HepG2 (cell line): ENCODE data around the gene CDC20. TPM values are rescaled to one million over a fixed set of nuclear protein-coding genes. Genes with fewer than 3 reads are reported as not detected.
A peak's percentile ranks its signal among the peaks of the same experiment; 100 is the strongest.

Source experiments
- GABPB1 ChIP-seq: IDR thresholded peaks from 2 replicates; pipeline ENCODE4 v1.6.1; 2016; ENCODE audit warnings: mild to moderate bottlenecking, missing genetic modification reagents, moderate library complexity, missing compliant biosample characterization
- HOXA7 ChIP-seq: sonication (generic); formaldehyde crosslinking; IDR thresholded peaks from 2 replicates; pipeline ENCODE4 v1.8.1; 2022; ENCODE audit warnings: mild to moderate bottlenecking, missing genetic modification reagents, moderate library complexity
- NFYB ChIP-seq: sonication (generic); formaldehyde crosslinking; IDR thresholded peaks from 2 replicates; pipeline ENCODE4 v1.4.0; 2020; ENCODE audit warnings: missing genetic modification reagents
- PAX8 ChIP-seq: sonication (generic); formaldehyde crosslinking; IDR thresholded peaks from 2 replicates; pipeline ENCODE4 v1.8.0; 2022; ENCODE audit warnings: mild to moderate bottlenecking, missing genetic modification reagents, borderline replicate concordance
- SIX1 ChIP-seq: sonication (generic); formaldehyde crosslinking; IDR thresholded peaks from 2 replicates; pipeline ENCODE4 v1.4.0; 2020; ENCODE audit warnings: missing genetic modification reagents, borderline replicate concordance
- TRIM24 ChIP-seq: sonication (generic); formaldehyde crosslinking; IDR thresholded peaks from 2 replicates; pipeline ENCODE4 v1.8.0; 2022; ENCODE audit warnings: mild to moderate bottlenecking, missing genetic modification reagents
- ZBTB42 ChIP-seq: sonication (generic); formaldehyde crosslinking; IDR thresholded peaks from 2 replicates; pipeline ENCODE4 v1.5.0; 2020; ENCODE audit warnings: mild to moderate bottlenecking, missing genetic modification reagents
- ZBTB7B ChIP-seq: sonication (generic); formaldehyde crosslinking; IDR thresholded peaks from 2 replicates; pipeline ENCODE4 v1.4.0; 2020; ENCODE audit warnings: missing genetic modification reagents
- ZNF235 ChIP-seq: sonication (generic); formaldehyde crosslinking; IDR thresholded peaks from 2 replicates; pipeline ENCODE4 v1.8.1; 2023; ENCODE audit warnings: mild to moderate bottlenecking, missing genetic modification reagents, borderline replicate concordance
- ZSCAN25 ChIP-seq: sonication (generic); formaldehyde crosslinking; IDR thresholded peaks from 2 replicates; pipeline ENCODE4 v1.8.0; 2022; ENCODE audit warnings: mild to moderate bottlenecking, missing genetic modification reagents
- ZZZ3 ChIP-seq: sonication (generic); formaldehyde crosslinking; IDR thresholded peaks from 2 replicates; pipeline ENCODE4 v1.4.0; 2020; ENCODE audit warnings: missing genetic modification reagents, mild to moderate bottlenecking, borderline replicate concordance
- polyA plus RNA-seq, 8 experiments: library from polyadenylated mRNA; depleted of rRNA in 3 of 8; stranded (reverse) in 7 of 8; unstranded in 1 of 8; fragments of >200 nt; fragmentation: Illumina TruSeq in 4 of 8; extraction: Trizol in 4 of 8; gene quantifications; 2 replicates each; pipeline versions ENCODE4 v1.2.1 to v1.2.3, GENCODE V29; 2011 to 2016; ENCODE audit warnings: low read depth in 4 of 8, missing spikeins in 1 of 8, mixed read lengths in 1 of 8; ENCODE audit not compliant: insufficient read depth in 1 of 8
- total RNA-seq, 5 experiments: library from RNA; depleted of rRNA; stranded (reverse); fragments of >200 nt; fragmentation: Illumina TruSeq; extraction: Trizol; gene quantifications; 2 replicates each; pipeline ENCODE4 v1.2.3, GENCODE V29; 2016; ENCODE audit warnings: low read depth in 1 of 5
- TF ChIP-seq, protein P1 (sequence below): sonication (generic); formaldehyde crosslinking; IDR thresholded peaks from 2 replicates; pipeline ENCODE4 v1.4.0; 2020; ENCODE audit warnings: missing genetic modification reagents
- TF ChIP-seq, protein P2 (sequence below): sonication (generic); formaldehyde crosslinking; conservative IDR thresholded peaks from 2 replicates; pipeline ENCODE4 v1.4.0; 2020; ENCODE audit warnings: missing genetic modification reagents
- TF ChIP-seq, protein P3 (sequence below): sonication (generic); formaldehyde crosslinking; IDR thresholded peaks from 2 replicates; pipeline ENCODE4 v1.4.0; 2020; ENCODE audit warnings: mild to moderate bottlenecking, missing genetic modification reagents
- TF ChIP-seq, protein P4 (sequence below): sonication (generic); formaldehyde crosslinking; IDR thresholded peaks from 2 replicates; pipeline ENCODE4 v1.4.0; 2020; ENCODE audit warnings: missing genetic modification reagents, borderline replicate concordance
- TF ChIP-seq, protein P5 (sequence below): sonication (generic); formaldehyde crosslinking; IDR thresholded peaks from 2 replicates; pipeline ENCODE4 v1.5.1; 2020; ENCODE audit warnings: missing genetic modification reagents, mild to moderate bottlenecking, borderline replicate concordance

Gene CDC20
- total and polyA plus RNA-seq, 2 of the 13 experiments (the other 11 are each of a cell fraction or from before 2014, with no cell fraction given): 57.9 to 90.0 TPM

DNA sequence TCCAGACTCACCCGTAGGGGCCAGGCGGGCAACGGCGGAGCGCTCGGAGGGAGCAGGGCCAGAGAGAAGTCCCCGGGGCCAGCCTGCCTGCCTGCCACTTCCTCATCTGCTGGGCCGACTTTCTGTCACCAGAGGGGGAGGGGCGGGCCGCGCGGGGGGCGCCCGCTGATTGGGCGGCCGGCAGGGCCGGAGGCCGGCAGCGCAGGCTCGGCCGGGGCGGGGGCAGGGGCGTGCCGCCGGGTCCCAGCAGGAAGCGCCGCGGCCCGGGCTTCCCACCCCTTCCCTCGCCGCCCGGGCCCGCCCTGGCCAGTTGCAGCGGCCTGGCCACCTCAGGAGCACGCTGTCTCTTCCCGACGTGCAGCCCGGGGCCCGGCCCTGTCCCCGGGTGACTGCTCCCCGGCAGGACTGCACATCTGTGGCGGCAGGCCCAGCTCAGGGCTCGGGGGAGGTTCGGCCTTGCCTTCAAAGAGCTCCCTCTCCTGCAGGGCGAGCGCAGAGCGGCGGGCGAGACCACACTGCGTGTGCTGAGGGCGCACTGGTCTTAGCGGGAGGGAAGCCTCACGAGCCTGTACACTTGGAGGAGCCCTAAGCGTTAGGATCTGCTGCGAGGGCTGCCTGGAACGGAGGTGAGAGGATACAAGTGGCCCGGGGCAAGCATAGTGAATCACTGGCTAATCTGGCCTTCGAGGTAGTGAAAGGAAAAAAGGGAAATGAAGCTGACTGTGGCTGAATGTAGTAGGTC is 9.3 kb downstream of the CDC20 start, which contains the start of gene ELOVL1 (continued):
- TF ChIP-seq, protein P1, sequence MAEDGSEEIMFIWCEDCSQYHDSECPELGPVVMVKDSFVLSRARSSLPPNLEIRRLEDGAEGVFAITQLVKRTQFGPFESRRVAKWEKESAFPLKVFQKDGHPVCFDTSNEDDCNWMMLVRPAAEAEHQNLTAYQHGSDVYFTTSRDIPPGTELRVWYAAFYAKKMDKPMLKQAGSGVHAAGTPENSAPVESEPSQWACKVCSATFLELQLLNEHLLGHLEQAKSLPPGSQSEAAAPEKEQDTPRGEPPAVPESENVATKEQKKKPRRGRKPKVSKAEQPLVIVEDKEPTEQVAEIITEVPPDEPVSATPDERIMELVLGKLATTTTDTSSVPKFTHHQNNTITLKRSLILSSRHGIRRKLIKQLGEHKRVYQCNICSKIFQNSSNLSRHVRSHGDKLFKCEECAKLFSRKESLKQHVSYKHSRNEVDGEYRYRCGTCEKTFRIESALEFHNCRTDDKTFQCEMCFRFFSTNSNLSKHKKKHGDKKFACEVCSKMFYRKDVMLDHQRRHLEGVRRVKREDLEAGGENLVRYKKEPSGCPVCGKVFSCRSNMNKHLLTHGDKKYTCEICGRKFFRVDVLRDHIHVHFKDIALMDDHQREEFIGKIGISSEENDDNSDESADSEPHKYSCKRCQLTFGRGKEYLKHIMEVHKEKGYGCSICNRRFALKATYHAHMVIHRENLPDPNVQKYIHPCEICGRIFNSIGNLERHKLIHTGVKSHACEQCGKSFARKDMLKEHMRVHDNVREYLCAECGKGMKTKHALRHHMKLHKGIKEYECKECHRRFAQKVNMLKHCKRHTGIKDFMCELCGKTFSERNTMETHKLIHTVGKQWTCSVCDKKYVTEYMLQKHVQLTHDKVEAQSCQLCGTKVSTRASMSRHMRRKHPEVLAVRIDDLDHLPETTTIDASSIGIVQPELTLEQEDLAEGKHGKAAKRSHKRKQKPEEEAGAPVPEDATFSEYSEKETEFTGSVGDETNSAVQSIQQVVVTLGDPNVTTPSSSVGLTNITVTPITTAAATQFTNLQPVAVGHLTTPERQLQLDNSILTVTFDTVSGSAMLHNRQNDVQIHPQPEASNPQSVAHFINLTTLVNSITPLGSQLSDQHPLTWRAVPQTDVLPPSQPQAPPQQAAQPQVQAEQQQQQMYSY (CRISPR knock-in tag): peak; percentile 25; the same call in 1 of the 2 replicates
- TF ChIP-seq ZBTB7B (peak; percentile 89), GABPB1 (CRISPR knock-in tag) (peak; percentile 85), NFYB (CRISPR knock-in tag) (peak; percentile 54), SIX1 (CRISPR knock-in tag) (peak; percentile 35; the same call in 1 of the 2 replicates), TRIM24 (CRISPR knock-in tag) (no peak), ZZZ3 (no peak; the same call in 1 of the 2 replicates), ZNF235 (CRISPR knock-in tag) (no peak; the same call in 1 of the 2 replicates), ZSCAN25 (CRISPR knock-in tag) (peak; percentile 83), HOXA7 (0 out of 2 replicates have a peak, but pooled peaks have one; percentile 20), ZBTB42 (CRISPR knock-in tag) (0 out of 2 replicates have a peak, but pooled peaks have one; percentile 47), PAX8 (CRISPR knock-in tag) (0 out of 2 replicates have a peak, but pooled peaks have one; percentile 61)
- TF ChIP-seq, protein P2, sequence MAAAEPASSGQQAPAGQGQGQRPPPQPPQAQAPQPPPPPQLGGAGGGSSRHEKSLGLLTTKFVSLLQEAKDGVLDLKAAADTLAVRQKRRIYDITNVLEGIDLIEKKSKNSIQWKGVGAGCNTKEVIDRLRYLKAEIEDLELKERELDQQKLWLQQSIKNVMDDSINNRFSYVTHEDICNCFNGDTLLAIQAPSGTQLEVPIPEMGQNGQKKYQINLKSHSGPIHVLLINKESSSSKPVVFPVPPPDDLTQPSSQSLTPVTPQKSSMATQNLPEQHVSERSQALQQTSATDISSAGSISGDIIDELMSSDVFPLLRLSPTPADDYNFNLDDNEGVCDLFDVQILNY: peak; percentile 62
- TF ChIP-seq, protein P3, sequence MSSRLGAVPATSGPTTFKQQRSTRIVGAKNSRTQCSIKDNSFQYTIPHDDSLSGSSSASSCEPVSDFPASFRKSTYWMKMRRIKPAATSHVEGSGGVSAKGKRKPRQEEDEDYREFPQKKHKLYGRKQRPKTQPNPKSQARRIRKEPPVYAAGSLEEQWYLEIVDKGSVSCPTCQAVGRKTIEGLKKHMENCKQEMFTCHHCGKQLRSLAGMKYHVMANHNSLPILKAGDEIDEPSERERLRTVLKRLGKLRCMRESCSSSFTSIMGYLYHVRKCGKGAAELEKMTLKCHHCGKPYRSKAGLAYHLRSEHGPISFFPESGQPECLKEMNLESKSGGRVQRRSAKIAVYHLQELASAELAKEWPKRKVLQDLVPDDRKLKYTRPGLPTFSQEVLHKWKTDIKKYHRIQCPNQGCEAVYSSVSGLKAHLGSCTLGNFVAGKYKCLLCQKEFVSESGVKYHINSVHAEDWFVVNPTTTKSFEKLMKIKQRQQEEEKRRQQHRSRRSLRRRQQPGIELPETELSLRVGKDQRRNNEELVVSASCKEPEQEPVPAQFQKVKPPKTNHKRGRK (CRISPR knock-in tag): no peak
- TF ChIP-seq, protein P4, sequence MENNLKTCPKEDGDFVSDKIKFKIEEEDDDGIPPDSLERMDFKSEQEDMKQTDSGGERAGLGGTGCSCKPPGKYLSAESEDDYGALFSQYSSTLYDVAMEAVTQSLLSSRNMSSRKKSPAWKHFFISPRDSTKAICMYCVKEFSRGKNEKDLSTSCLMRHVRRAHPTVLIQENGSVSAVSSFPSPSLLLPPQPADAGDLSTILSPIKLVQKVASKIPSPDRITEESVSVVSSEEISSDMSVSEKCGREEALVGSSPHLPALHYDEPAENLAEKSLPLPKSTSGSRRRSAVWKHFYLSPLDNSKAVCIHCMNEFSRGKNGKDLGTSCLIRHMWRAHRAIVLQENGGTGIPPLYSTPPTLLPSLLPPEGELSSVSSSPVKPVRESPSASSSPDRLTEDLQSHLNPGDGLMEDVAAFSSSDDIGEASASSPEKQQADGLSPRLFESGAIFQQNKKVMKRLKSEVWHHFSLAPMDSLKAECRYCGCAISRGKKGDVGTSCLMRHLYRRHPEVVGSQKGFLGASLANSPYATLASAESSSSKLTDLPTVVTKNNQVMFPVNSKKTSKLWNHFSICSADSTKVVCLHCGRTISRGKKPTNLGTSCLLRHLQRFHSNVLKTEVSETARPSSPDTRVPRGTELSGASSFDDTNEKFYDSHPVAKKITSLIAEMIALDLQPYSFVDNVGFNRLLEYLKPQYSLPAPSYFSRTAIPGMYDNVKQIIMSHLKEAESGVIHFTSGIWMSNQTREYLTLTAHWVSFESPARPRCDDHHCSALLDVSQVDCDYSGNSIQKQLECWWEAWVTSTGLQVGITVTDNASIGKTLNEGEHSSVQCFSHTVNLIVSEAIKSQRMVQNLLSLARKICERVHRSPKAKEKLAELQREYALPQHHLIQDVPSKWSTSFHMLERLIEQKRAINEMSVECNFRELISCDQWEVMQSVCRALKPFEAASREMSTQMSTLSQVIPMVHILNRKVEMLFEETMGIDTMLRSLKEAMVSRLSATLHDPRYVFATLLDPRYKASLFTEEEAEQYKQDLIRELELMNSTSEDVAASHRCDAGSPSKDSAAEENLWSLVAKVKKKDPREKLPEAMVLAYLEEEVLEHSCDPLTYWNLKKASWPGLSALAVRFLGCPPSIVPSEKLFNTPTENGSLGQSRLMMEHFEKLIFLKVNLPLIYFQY: peak; percentile 82
- TF ChIP-seq, protein P5, sequence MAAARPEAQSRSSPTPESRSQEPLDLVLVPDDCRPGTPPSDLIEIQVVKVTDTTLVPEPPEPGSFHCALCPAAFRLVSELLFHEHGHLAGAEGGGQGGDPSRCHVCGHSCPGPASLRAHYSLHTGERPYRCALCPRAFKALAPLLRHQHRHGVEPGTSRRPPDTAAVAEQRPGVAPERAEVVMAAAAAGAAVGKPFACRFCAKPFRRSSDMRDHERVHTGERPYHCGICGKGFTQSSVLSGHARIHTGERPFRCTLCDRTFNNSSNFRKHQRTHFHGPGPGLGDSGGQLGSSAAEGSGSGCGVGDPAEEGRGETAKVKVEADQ (CRISPR knock-in tag): peak; percentile 93; the same call in 1 of the 2 replicates
